ENCODE data around the gene HAPLN3. TPM values are rescaled to one million over a fixed set of nuclear protein-coding genes. Genes with fewer than 3 reads are reported as not detected.

The HAPLN3 gene
- total and polyA plus RNA-seq, 2 donors (not counting 3 experiments of a cell fraction or from before 2014, with no cell fraction given), result 57.6 to 130 TPM

DNA sequence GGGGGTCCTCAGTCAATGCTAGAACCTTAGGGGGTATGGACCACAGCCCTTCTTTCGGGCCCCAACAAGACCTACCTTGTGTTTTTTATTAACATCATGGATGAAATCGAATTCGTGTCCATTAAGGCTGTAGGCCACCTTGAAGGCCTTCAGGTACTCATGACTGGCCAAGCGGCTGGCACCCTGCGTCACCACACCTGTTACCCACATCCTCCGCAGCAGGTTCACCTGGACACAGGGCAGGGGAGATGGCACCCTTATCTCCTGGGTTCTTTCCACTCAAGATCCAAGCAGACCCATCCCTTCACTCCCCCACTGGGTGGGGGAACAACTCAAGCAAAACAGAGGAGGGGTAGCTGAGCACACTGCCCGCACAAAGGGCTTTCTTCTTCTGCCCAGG is 11.2 kb upstream of the HAPLN3 start:
- FAIRE-seq (no peak), DNase-seq (ENCODE audit: low read depth, low spot score) (no peak)
- Histone ChIP-seq H2AFZ (ENCODE audit: low read depth, low read length) (no peak overlapping the region), H3K4me2 (ENCODE audit: insufficient read depth, low read length) (no peak overlapping the region), H3K9me3 (replicated peaks; ENCODE audit: control insufficient read depth, insufficient read depth, low read length) (no peaks in the 10 kb centered on the region), H3K79me2 (ENCODE audit: control insufficient read depth, insufficient read depth, low read length) (no peaks in the 10 kb centered on the region), H3K27ac (ENCODE audit: insufficient read depth, low read depth, low read length) (no peak overlapping the region), H3K4me1 (ENCODE audit: control insufficient read depth, extremely low read depth, insufficient read depth, low read length) (no peaks in the 10 kb centered on the region), H3K4me3 (replicated peaks in 1 of 3; ENCODE audit: insufficient read depth in 1 of 3, low read depth in 1 of 3, low read length in 3 of 3) (no peak overlapping the region), H3K36me3 (ENCODE audit: control insufficient read depth in 2 of 2, extremely low read depth in 1 of 2, insufficient read depth in 2 of 2, low read length in 2 of 2) (no peaks in the 10 kb centered on the region), H3K9ac (replicated peaks; ENCODE audit: extremely low read depth, insufficient read depth, low read length) (no peak overlapping the region), H4K20me1 (replicated peaks; ENCODE audit: control insufficient read depth, extremely low read depth, insufficient read depth, low read length) (no peaks in the 10 kb centered on the region), H3K27me3 (ENCODE audit: control insufficient read depth in 2 of 2, insufficient read depth in 2 of 2, low read length in 2 of 2) (no peaks in the 10 kb centered on the region), H3K9me1 (replicated peaks; ENCODE audit: control insufficient read depth, extremely low read depth, insufficient read depth, low read length) (no peaks in the 10 kb centered on the region)
- ChIA-PET POLR2A (no interaction called here), CTCF (interaction anchor here (4.7 kb wide), 1 partner anchor 113 kb away, joined by 82 read pairs; no protein-coding TSS in a partner anchor)
- BruUV-seq (replicated peaks), result no TSS peak
- TF ChIP-seq POLR2AphosphoS5 (IDR thresholded peaks at IDR 0.05; ENCODE audit: insufficient read depth, low read depth, low read length) (no peak), EZH2 (IDR thresholded peaks at IDR 0.05; ENCODE audit: borderline replicate concordance, low read depth, low read length, severe bottlenecking) (no peak), FOS (IDR thresholded peaks at IDR 0.05; ENCODE audit: borderline replicate concordance, insufficient read depth, low read length) (no peak), MYC (IDR thresholded peaks at IDR 0.05; ENCODE audit: low read depth, low read length) (no peak), POLR2A (IDR thresholded peaks at IDR 0.05; ENCODE audit: low read depth, low read length) (no peak), GATA2 (IDR thresholded peaks at IDR 0.05; ENCODE audit: insufficient read depth, insufficient read length, low read depth, low read length) (no peak), JUN (IDR thresholded peaks at IDR 0.05; ENCODE audit: borderline replicate concordance, insufficient read depth, insufficient read length, low read depth) (no peak)
- TF ChIP-seq, protein P1, sequence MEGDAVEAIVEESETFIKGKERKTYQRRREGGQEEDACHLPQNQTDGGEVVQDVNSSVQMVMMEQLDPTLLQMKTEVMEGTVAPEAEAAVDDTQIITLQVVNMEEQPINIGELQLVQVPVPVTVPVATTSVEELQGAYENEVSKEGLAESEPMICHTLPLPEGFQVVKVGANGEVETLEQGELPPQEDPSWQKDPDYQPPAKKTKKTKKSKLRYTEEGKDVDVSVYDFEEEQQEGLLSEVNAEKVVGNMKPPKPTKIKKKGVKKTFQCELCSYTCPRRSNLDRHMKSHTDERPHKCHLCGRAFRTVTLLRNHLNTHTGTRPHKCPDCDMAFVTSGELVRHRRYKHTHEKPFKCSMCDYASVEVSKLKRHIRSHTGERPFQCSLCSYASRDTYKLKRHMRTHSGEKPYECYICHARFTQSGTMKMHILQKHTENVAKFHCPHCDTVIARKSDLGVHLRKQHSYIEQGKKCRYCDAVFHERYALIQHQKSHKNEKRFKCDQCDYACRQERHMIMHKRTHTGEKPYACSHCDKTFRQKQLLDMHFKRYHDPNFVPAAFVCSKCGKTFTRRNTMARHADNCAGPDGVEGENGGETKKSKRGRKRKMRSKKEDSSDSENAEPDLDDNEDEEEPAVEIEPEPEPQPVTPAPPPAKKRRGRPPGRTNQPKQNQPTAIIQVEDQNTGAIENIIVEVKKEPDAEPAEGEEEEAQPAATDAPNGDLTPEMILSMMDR (IDR thresholded peaks at IDR 0.05; ENCODE audit: extremely low read depth in 1 of 2, insufficient read depth in 1 of 2, low read depth in 1 of 2, low read length in 2 of 2), result no peak
- TF ChIP-seq, protein P2, sequence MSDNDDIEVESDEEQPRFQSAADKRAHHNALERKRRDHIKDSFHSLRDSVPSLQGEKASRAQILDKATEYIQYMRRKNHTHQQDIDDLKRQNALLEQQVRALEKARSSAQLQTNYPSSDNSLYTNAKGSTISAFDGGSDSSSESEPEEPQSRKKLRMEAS (IDR thresholded peaks at IDR 0.05; ENCODE audit: insufficient read depth, insufficient read length), result no peak
- dilution Hi-C loops (cut with MboI; ENCODE audit: extremely low pct_ligation_motif_present, low sequenced_read_pairs) (no loop called here), intact Hi-C loops (cut with micrococcal nuclease) (no loop called here)
